ENCODE measurements around the gene GRIP2.

Gene GRIP2

GRCh38 chr3:14450922-14451606, 89.1 kb downstream of the GRIP2 start:
- no peak for DNase-seq

GRCh38 chr3:14450506-14450905, 89.6 kb downstream of the GRIP2 start:
- no peak for DNase-seq

GRCh38 chr3:14448756-14449727, 91.1 kb downstream of the GRIP2 start:
- no peak for DNase-seq

GRCh38 chr3:14448063-14448462, 92.1 kb downstream of the GRIP2 start:
- DNase-seq = no peak

GRCh38 chr3:14446988-14447570, 93.1 kb downstream of the GRIP2 start:
- no peak for DNase-seq

- DNase-seq = no peak
Measured at GRCh38 chr3:14445773-14446172, 94.4 kb downstream of the GRIP2 start.

GRCh38 chr3:14444380-14444779, 95.8 kb downstream of the GRIP2 start:
- no peak for DNase-seq

GRCh38 chr3:14441920-14442300, 98.2 kb downstream of the GRIP2 start:
- DNase-seq = no peak

GRCh38 chr3:14441240-14441919, 98.8 kb downstream of the GRIP2 start:
- no peak for DNase-seq

GRCh38 chr3:14440531-14441239, 99.5 kb downstream of the GRIP2 start:
- peak; percentile 61 for DNase-seq

- DNase-seq = no peak
Measured at GRCh38 chr3:14440168-14440518, 100.0 kb downstream of the GRIP2 start.

GRCh38 chr3:14439501-14440167, 100.5 kb downstream of the GRIP2 start:
- DNase-seq = peak; percentile 77
